Aorta (tissue), 5 donors: ENCODE results near the gene VPS9D1. TPM values are rescaled to one million over a fixed set of nuclear protein-coding genes. Genes with fewer than 3 reads are reported as not detected.

Experiments
- ATAC-seq: fragments of 200-7000 bp; cut with Tn5 transposase; one replicate; pipeline ENCODE4 v1.9.1; 2022; ENCODE audit warnings: moderate library complexity; ENCODE audit not compliant: low FRiP score
- DNase-seq, 2 donors: peaks; one replicate each; pipeline ENCODE4 v3.0.0-alpha.2; 2020
- H3K27ac ChIP-seq, 2 donors: one replicate each; pipeline ENCODE4 v1.5.1; 2013; ENCODE audit warnings: low read length in 2 of 2, mild to moderate bottlenecking in 2 of 2, moderate library complexity in 2 of 2, control low read depth in 1 of 2, inconsistent platforms in 1 of 2, low read depth in 1 of 2
- H3K27me3 ChIP-seq, 2 donors: one replicate each; pipeline ENCODE4 v1.6.1; 2013; ENCODE audit warnings: control low read depth in 1 of 2, low read length in 1 of 2, mild to moderate bottlenecking in 1 of 2, moderate library complexity in 1 of 2; ENCODE audit not compliant: insufficient read depth in 2 of 2, control insufficient read depth in 1 of 2
- H3K36me3 ChIP-seq, 2 donors: one replicate each; pipeline ENCODE4 v1.6.1; 2013; ENCODE audit warnings: control low read depth in 1 of 2, low read length in 1 of 2, mild to moderate bottlenecking in 1 of 2; ENCODE audit not compliant: insufficient read depth in 2 of 2, control insufficient read depth in 1 of 2
- H3K4me1 ChIP-seq, 2 donors: one replicate each; pipeline ENCODE4 v1.6.1; 2013; ENCODE audit warnings: low read length in 2 of 2, control low read depth in 1 of 2, mild to moderate bottlenecking in 1 of 2, moderate library complexity in 1 of 2; ENCODE audit not compliant: insufficient read depth in 2 of 2, control insufficient read depth in 1 of 2
- H3K4me3 ChIP-seq, 2 donors: one replicate each; pipeline ENCODE4 v1.5.1; 2013; ENCODE audit warnings: low read length in 2 of 2, control low read depth in 1 of 2, mild to moderate bottlenecking in 1 of 2
- H3K9me3 ChIP-seq: one replicate; pipeline ENCODE4 v1.6.1; 2013; ENCODE audit warnings: mild to moderate bottlenecking, low read length; ENCODE audit not compliant: control insufficient read depth
- WGBS, 2 donors: extraction: QIAGEN DNeasy Blood & Tissue Kit; methylation state at CpG; one replicate each; pipeline ENCODE4 v1.1.7; 2013; 5-methylcytosine and 5-hydroxymethylcytosine counted together
- intact Hi-C, 2 donors: fragments of 100-400 bp; cut with DNase I; formaldehyde crosslinking; loops; one replicate each; pipeline versions ENCODE4 v1.14.2 to v1.15.0; 2022
- long read RNA-seq, 2 donors: library from polyadenylated mRNA; unstranded; transcript quantifications; one replicate each; pipeline ENCODE4 v2.0.0, GENCODE V29; 2020 to 2021
- polyA plus RNA-seq, 2 donors: library from polyadenylated mRNA; stranded (reverse); fragments of 200-250 nt; gene quantifications; one replicate each; pipeline ENCODE4 v1.2.3, GENCODE V29; 2013
- total RNA-seq, 2 donors: library from RNA; stranded (reverse); fragmentation: NEBNext Ultra II Directional; extraction: Animal tissue kit (Norgen Biotek cat#: 25700); gene quantifications; one replicate each; pipeline ENCODE4 v1.2.1, GENCODE V29; 2021
- donor health status: healthy with polysubstance abuse.
- donor health status: Bipolar disorder and iron deficiency.
- donor health status: DM: no; HTN: no; CAD: no.
- donor health status: DM: no; HTN: no; CAD: no.
- donor health status: DM: yes; HTN: yes; CAD: no.

Gene VPS9D1, protein sequence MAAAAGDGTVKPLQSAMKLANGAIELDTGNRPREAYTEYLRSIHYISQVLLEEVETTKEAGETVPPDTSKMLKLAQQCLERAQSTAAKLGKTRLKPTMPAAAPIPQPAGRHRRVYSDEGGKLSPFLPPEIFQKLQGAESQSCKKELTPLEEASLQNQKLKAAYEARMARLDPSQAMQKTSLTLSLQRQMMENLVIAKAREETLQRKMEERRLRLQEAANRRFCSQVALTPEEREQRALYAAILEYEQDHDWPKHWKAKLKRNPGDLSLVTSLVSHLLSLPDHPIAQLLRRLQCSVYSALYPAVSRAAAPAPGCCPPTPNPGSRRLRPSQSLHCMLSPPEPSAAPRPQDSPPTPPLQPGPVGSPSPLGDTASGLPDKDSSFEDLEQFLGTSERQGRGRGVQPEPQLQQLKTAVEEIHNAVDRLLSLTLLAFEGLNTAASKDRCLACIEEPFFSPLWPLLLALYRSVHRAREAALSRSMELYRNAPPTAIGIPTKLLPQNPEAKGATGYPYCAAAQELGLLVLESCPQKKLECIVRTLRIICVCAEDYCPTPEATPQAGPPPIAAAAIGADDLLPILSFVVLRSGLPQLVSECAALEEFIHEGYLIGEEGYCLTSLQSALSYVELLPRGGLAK
- total RNA-seq, result 10 to 100 TPM; 10.3 to 15.3 TPM
- polyA plus RNA-seq, result 10 to 100 TPM in 1 of 2 donors, 1 to 10 TPM in 1; 5.1 to 34.5 TPM
- long read RNA-seq, donor 1, partial matches to known transcripts, result 5 of 9 reads
- long read RNA-seq, donor 1, other reads (novel, unspliced or antisense), result 2 of 9 reads
- long read RNA-seq, donor 2, partial matches to known transcripts, result 1 of 5 reads
- long read RNA-seq, donor 2, other reads (novel, unspliced or antisense), result 3 of 5 reads

DNA sequence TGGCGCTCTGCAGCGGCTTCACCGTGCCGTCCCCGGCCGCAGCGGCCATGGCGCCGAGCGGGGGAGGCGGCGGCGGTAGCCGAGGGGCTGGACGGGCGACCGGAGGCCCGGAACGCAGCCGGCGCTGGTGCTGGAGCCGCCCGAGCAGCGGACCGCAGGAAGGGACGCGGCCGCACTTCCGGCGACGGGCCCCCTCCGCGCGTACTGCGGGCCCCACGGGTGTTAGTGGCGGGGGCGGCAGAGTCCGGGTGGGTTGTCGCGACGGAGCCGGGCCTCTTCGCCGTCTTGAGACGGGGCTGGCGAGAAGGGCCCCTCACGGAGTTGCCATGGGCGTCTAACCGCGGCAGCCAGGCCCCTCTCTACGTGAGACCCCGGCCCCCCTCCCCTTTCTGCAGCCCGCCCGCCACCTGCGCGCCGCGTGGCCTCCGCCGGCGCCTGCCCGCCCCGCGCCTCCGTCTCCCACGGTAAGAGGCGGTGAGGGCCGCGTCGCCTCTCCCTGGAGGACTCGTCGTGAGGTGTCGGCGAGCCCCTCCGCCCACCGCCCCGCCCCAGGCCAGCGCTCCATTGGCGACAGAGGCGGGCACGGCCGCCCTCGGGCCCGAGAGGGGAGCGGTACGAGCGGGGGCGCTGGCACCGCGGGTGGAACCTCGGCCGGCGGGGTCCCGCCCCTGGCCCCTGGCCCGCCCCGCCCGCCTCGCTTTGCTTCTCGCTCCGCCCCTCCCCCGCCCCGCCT is at the start of gene VPS9D1, which contains the start of gene ZNF276:
Gene VPS9D1, minus strand, starts transcription at position 86 of the 733 bp plus-strand sequence. Its CDS starts 37 bp downstream, at position 49.
Gene ZNF276, plus strand, starts transcription at position 725 of the 733 bp plus-strand sequence. CDS start 104 bp downstream, outside the sequence.
- peak; percentile 90 for ATAC-seq
- peak within 1 kb of the TSS; percentile 45 to 74 for H3K27ac ChIP-seq
- intact Hi-C loops, result loop anchor here in 1 of 2 donors (2.0 kb wide), 1 partner anchor 20 kb away; the partner anchor contains the start of gene SPATA2L
- H3K27me3 ChIP-seq, result peaks cover 0 to 2% of the 10 kb centered on the region in 2 donors
- no peaks in the 10 kb centered on the region for H3K9me3 ChIP-seq
- peak; percentile 82 to 95 for DNase-seq
- H3K4me3 ChIP-seq, result peak within 1 kb of the TSS; percentile 70 to 83
- 1% methylated on average over 62 to 103 of the region's 103 CpGs for WGBS, 2 donors
- H3K4me1 ChIP-seq, result no peaks in the 10 kb centered on the region
- H3K36me3 ChIP-seq, result peaks cover 0 to 4% of the 10 kb centered on the region in 2 donors

DNA sequence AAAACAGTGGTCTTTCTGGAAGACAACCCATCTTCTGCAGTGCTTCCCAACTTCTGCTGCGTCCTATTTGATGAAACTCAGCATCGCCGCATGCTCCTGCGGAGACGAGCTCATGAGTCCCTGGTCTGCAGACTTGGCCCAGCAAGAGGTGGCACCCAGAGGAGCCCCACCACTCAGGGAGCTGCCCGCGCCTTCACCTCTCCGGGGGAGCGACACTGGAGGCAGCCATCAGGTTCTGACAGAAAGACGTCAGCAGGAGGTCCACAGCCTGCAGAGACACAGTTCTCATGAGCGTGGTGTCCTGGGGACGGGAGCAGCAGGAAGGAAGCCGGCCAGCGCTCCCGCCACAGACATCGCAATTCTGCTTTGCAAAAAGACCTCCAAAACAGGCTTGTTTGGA is 49.7 kb upstream of the VPS9D1 start:
- Histone ChIP-seq H3K36me3 (no peaks in the 10 kb centered on the region), H3K27ac (no peak overlapping the region), H3K27me3 (no peaks in the 10 kb centered on the region), H3K4me3 (no peak overlapping the region), H3K4me1 (no peaks in the 10 kb centered on the region), H3K9me3 (no peaks in the 10 kb centered on the region)
- no peak for DNase-seq
- 96 to 97% methylated on average over 16 of the region's 16 CpGs for WGBS, 2 donors
- intact Hi-C loops, result no loop called here
- ATAC-seq, result no peak

DNA sequence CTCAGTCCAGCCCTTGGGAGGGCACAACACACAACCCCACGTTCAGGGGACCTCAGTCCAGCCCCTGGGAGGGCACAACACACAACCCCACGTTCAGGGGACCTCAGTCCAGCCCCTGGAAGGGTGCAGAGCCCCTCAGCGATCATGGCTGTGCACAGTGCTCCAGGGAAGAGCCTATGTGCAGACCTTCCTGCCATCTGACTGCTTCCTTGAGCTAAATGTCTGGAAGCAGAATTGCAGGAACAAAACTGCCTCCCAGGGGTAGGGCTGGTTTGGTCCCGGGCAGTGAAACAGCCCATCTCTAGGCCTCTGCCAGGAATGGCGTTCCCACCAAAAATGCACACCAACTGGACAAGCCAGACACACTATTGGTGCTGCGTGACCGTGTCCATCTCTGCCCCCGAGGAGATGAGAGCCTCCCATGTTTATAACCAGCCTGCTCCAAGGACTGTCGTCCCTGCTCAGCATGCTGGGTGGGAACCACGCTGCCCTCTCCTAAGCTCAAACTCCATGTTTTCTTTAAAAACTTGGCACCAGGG is 44.7 kb upstream of the VPS9D1 start:
- no peak for DNase-seq
- Histone ChIP-seq H3K36me3 (no peaks in the 10 kb centered on the region), H3K4me1 (no peaks in the 10 kb centered on the region), H3K9me3 (no peaks in the 10 kb centered on the region), H3K27me3 (no peaks in the 10 kb centered on the region), H3K27ac (no peak overlapping the region), H3K4me3 (no peak overlapping the region)
- intact Hi-C loops, result no loop called here
- no peak for ATAC-seq
- 77 to 82% methylated on average over 10 of the region's 10 CpGs for WGBS, 2 donors

DNA sequence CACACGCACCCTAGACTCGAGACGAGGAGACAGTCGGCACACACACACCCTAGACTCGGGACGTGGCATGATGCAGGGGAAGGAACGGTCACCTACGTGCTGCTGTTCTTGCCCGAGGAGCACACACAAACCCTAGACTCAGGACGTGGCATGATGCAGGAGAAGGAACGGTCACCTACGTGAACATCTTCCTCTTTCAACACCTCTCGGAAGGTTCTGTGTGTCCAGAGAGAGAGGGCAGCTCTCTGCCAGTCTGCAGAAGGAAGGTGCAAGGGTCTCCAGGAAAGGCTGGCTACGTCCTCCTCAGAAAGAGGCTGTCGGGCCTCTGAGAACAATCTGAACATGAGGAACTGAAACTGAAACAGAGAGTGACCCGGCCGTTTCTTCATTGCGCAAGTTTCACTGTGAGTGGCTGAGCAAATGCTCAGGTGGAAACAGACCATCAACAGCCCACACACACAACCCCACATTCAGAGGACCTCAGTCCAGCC is 44.1 kb upstream of the VPS9D1 start:
- DNase-seq (peak in 1 of 2 donors; percentile 78), ATAC-seq (peak; percentile 44)
- H3K4me1 ChIP-seq, result no peaks in the 10 kb centered on the region

DNA sequence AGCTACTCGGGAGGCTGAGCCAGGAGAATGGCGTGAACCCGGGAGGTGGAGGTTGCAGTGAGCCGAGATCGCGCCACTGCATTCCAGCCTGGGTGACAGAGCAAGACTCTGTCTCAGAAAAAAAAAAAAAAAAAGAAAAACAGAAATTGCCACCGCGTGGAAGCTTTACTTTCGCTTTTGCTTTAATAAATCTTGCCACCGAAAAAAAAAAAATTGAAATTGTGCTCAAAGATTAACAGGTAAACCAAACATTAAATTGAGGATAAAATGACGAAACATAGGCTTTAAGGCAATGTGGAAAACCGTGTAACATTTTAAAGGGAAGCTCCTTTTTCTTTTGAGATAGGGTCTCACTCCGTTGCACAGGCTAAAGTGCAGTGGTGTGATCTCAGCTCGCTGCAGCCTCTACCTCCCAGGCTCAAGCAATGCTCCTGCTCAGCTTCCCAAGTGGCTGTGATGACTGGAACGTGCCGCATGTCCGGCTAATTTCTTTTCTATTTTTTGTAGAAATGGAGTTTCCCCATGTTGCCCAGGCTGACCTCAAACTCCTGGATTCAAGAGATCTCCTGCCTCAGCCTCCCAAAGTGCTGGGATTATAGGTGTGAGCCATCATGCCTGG is 40.7 kb upstream of the VPS9D1 start:
- no peaks in the 10 kb centered on the region for H3K9me3 ChIP-seq
- ATAC-seq (no peak), DNase-seq (no peak)
- H3K4me3 ChIP-seq, result no peak overlapping the region
- intact Hi-C loops, result no loop called here
- H3K27me3 ChIP-seq, result no peaks in the 10 kb centered on the region
- WGBS, 2 donors, result 91 to 92% methylated on average over 17 of the region's 17 CpGs
- H3K4me1 ChIP-seq, result no peaks in the 10 kb centered on the region
- no peaks in the 10 kb centered on the region for H3K36me3 ChIP-seq
- no peak overlapping the region for H3K27ac ChIP-seq

More for the DNA sequence above, 44.1 kb upstream of the VPS9D1 start:
- no peak overlapping the region for H3K27ac ChIP-seq
- no peak overlapping the region for H3K4me3 ChIP-seq
- 85 to 91% methylated on average over 18 of the region's 18 CpGs for WGBS, 2 donors
- no peaks in the 10 kb centered on the region for H3K27me3 ChIP-seq
- H3K9me3 ChIP-seq, result no peaks in the 10 kb centered on the region
- no peaks in the 10 kb centered on the region for H3K36me3 ChIP-seq
- intact Hi-C loops, result no loop called here

DNA sequence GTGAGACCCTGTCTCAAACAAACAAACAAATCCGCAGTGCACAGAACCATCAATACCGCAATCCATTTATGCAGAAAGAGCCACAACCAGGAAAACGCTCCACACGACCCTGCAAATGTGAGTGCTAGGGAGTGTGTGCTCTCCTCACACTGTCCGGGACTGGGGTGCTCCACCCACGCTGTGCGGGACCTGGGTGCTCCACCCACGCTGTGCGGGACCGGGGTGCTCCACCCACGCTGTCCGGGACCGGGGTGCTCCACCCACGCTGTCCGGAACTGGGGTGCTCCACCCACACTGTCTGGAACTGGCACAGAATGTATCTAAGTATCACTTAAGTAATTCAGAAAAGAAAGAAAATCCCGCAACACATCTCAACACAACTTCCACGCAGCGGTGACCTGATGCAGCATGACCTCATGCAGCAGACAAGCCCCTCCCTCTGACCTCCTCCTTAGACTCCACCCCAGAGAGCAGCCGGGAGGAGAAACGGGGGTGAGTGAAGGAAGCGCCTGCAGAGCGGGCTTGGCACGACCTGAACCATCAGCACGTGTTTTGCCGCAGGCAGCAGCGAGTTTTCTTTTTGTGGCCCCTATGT is 39.1 kb upstream of the VPS9D1 start:
- no peaks in the 10 kb centered on the region for H3K9me3 ChIP-seq
- intact Hi-C loops, result no loop called here
- no peaks in the 10 kb centered on the region for H3K4me1 ChIP-seq
- no peak for DNase-seq
- WGBS, 2 donors, result 85 to 86% methylated on average over 26 of the region's 26 CpGs
- no peaks in the 10 kb centered on the region for H3K27me3 ChIP-seq
- H3K4me3 ChIP-seq, result no peak overlapping the region
- H3K27ac ChIP-seq, result no peak overlapping the region
- ATAC-seq, result peak; percentile 46
- H3K36me3 ChIP-seq, result no peaks in the 10 kb centered on the region

DNA sequence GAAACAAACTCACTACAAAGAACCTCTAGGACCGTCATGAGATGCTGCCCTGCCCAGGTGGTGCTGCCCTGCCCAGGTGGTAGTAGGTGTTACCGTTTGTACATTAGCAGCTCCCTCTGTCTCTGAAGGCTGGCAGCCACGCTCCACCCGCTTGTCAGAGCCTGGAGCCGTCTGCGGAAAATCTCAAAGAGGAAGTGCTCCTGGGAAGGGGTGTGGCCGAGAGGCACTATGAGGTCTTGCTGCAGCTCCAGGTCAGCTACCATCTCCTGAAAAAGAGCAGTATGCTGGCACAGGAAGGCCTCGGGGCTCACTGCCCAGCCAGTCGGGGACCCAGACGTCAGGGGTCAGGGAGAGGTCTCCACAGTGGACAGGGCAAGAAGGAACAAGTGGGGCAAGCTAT is 28.9 kb upstream of the VPS9D1 start:
- H3K4me3 ChIP-seq, result no peak overlapping the region
- ATAC-seq (peak; percentile 26), DNase-seq (peak in 1 of 2 donors; percentile 65)
- H3K9me3 ChIP-seq, result no peaks in the 10 kb centered on the region
- no peak overlapping the region for H3K27ac ChIP-seq
- no peaks in the 10 kb centered on the region for H3K4me1 ChIP-seq
- WGBS, 2 donors, result 76 to 77% methylated on average over 10 of the region's 10 CpGs
- intact Hi-C loops, result loop anchor here in 1 of 2 donors (5.0 kb wide), 1 partner anchor 113 kb away; no protein-coding TSS in a partner anchor
- no peaks in the 10 kb centered on the region for H3K27me3 ChIP-seq
- no peaks in the 10 kb centered on the region for H3K36me3 ChIP-seq
